ENCODE measurements around the gene ZNF394.
"Not testable (repeated sequence)": the region's sequence is repeated elsewhere in the genome, so short reads cannot be mapped to it uniquely, and the experiment has no call there.

The ZNF394 gene

DNA sequence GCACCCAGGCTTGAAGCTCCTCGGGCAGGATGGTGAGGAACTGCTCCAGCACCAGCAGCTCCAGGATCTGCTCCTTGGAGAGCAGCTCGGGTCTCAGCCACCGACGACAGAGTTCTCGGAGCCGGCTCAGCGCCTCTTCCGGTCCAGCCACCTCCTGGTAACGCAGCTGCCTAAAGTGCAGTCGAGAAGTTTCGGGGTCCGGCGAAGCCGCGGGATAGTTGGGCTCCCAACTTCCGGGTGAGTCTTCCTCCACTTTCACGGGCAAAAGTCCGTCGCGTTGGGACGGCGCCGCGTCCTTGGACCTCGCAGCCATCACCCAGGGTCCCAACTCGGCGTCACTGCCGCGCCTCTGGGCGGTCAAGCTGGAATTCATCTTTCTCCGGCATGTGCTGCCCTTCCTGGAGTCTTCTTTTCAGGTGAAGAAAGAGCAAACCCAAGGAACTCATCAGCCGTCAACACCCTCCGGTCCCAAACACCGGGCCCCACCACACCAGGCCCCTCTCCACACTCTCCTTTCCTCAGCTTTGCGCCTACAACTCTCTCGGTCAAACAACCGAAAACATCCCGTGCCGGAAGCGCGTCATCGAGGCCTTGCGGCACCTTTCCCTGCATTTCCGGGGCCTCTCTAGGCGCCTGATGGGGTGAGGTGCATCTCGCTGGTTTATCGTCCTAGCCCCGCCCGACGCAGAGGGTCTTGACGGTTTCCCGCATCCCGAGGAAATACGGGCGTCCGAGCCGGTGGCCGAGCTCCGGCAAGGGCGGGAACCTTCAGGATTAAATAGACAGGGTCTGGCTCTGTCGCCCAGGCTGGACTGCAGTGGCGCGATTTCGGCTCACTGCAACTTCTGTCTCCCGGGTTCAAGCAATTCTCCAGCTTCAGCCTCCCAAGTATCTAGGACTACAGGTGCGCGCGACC lies at the start of gene ZNF394:
TSS of gene ZNF394 (minus strand) at position 561 of the 916 bp plus-strand sequence. CDS start at position 373, 188 bp downstream.
- Histone ChIP-seq H3K27ac (ENCODE audit: low read depth, low read length) (peak within 1 kb of the TSS; percentile 89), H3K36me3 (ENCODE audit: insufficient read depth, low read length) (peaks cover 34% of the 10 kb centered on the region), H2AFZ (ENCODE audit: low read length, unreplicated experiment) (peak within 1 kb of the TSS; percentile 95), H3K4me1 (ENCODE audit: control insufficient read depth, insufficient read depth, low read length, unreplicated experiment) (peaks cover 13% of the 10 kb centered on the region), H3K79me2 (ENCODE audit: control insufficient read depth, insufficient read depth, low read length, unreplicated experiment) (peaks cover 46% of the 10 kb centered on the region), H3K4me3 (ENCODE audit: low read depth, low read length) (peak within 1 kb of the TSS; percentile 99), H3K27me3 (ENCODE audit: insufficient read depth, low read length) (no peaks in the 10 kb centered on the region)

DNA sequence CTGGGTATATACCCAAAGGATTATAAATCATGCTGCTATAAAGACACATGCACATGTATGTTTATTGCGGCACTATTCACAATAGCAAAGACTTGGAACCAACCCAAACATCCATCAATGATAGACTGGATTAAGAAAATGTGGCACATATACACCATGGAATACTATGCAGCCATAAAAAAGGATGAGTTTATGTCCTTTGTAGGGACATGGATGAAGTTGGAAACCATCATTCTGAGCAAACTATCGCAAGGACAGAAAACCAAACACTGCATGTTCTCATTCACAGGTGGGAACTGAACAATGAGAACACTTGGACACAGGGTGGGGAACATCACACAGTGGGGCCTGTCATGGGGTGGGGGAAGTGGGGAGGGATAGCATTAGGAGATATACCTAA lies 49.5 kb upstream of the ZNF394 start:
- not testable (repeated sequence) for H3K4me1 ChIP-seq (ENCODE audit: control insufficient read depth, insufficient read depth, low read length, unreplicated experiment); H3K27ac ChIP-seq (ENCODE audit: low read depth, low read length); H3K4me3 ChIP-seq (ENCODE audit: low read depth, low read length); H2AFZ ChIP-seq (ENCODE audit: low read length, unreplicated experiment); H3K27me3 ChIP-seq (ENCODE audit: insufficient read depth, low read length)
- Histone ChIP-seq H3K36me3 (ENCODE audit: insufficient read depth, low read length) (peaks cover 24% of the 10 kb centered on the region), H3K79me2 (ENCODE audit: control insufficient read depth, insufficient read depth, low read length, unreplicated experiment) (peaks cover 17% of the 10 kb centered on the region)

DNA sequence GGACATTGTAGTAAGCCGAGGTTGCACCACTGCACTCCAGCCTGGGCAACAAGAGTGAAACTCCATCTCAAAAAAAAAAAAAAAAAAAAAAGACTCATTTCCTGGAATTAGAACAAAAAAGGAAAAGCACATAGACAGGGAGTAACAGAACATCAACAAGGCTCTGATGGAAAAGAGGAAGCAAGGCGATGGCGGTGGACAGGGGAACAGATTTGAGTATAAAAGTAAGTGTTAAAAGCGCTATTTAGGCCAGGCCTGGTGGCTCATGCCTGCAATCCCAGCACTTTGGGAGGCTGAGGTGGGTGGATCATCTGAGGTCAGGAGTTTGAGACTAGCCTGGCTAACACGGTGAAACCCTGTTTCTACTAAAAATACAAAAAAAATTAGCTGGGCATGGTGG lies 45.2 kb upstream of the ZNF394 start:
- H3K4me3 ChIP-seq (ENCODE audit: low read depth, low read length); H3K79me2 ChIP-seq (ENCODE audit: control insufficient read depth, insufficient read depth, low read length, unreplicated experiment); H3K27ac ChIP-seq (ENCODE audit: low read depth, low read length); H3K4me1 ChIP-seq (ENCODE audit: control insufficient read depth, insufficient read depth, low read length, unreplicated experiment); H3K27me3 ChIP-seq (ENCODE audit: insufficient read depth, low read length); H2AFZ ChIP-seq (ENCODE audit: low read length, unreplicated experiment): not testable (repeated sequence)
- H3K36me3 ChIP-seq (ENCODE audit: insufficient read depth, low read length) = peaks cover 32% of the 10 kb centered on the region

DNA sequence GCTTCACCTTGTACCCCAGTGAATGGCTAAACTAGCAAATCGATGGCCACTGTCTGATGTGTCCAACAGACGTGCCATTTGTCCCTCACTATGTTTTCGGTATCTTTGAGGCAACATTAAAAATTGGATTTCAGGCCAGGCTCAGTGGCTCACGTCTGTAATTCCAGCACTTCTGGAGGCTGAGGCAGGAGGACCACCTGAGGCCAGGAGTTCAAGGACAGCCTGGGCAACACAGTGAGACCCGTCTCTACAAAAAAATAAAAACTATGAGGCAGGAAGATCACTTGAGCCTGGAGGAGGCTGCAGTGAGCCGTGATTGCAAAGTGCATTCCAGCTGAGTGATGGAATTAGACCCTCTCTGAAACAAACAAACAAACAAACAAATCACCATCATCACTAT lies 43.8 kb upstream of the ZNF394 start:
- H3K36me3 ChIP-seq (ENCODE audit: insufficient read depth, low read length) = peaks cover 28% of the 10 kb centered on the region
- H3K4me3 ChIP-seq (ENCODE audit: low read depth, low read length) = no peak overlapping the region
- no peaks in the 10 kb centered on the region for H3K79me2 ChIP-seq (ENCODE audit: control insufficient read depth, insufficient read depth, low read length, unreplicated experiment)
- no peak overlapping the region for H2AFZ ChIP-seq (ENCODE audit: low read length, unreplicated experiment)
- no peaks in the 10 kb centered on the region for H3K27me3 ChIP-seq (ENCODE audit: insufficient read depth, low read length)
- H3K4me1 ChIP-seq (ENCODE audit: control insufficient read depth, insufficient read depth, low read length, unreplicated experiment) = no peaks in the 10 kb centered on the region
- no peak overlapping the region for H3K27ac ChIP-seq (ENCODE audit: low read depth, low read length)

DNA sequence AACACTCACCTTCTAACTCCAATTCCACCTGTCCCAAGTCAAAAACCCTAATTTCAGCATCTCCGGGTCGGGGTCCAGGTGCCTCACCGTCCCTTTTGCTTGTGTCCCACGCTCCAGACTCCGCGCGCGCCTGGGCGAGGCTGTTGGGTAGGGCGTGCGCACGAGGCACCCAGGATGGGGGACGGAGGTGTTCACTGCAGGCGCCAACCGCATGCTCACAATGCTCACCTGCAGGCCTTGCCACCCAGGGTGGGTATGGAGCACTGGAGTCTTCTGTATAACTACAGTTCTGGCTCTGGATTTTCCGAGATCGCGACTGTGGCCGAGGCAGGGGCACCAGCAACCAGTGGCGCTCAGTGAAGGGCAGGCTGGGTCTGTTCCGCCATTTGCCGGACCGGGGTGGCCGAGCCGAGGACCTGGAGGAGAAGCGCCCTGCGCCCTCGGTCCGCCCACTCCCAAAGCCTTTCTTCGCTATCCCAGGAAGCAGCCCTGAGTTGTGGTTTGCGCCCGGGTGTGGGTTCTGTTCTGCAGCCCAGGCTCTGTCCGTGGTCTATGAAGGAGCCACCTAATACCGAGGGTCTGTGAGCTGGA lies 43.1 kb upstream of the ZNF394 start:
- H3K36me3 ChIP-seq (ENCODE audit: insufficient read depth, low read length) = peaks cover 24% of the 10 kb centered on the region

DNA sequence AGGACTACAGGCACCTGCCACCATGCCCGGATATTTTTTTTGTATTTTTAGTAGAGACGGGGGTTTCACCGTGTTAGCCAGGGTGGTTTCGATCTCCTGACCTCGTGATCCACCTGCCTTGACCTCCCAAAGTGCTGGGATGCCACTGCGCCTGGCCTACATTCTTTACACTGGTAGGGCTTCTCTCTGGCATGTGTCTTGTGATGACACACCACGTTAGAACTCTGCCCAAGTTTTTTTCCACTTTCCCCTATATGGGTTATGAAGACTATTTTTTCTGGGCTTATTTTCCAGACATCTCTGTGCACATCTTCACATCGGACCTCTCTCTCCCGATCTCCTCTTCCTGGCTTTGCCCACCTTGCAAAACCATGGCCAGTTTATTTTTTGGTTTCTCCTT lies 41.1 kb upstream of the ZNF394 start:
- Histone ChIP-seq H3K4me3 (ENCODE audit: low read depth, low read length) (no peak overlapping the region), H3K4me1 (ENCODE audit: control insufficient read depth, insufficient read depth, low read length, unreplicated experiment) (no peaks in the 10 kb centered on the region), H3K27ac (ENCODE audit: low read depth, low read length) (no peak overlapping the region), H3K27me3 (ENCODE audit: insufficient read depth, low read length) (no peaks in the 10 kb centered on the region), H2AFZ (ENCODE audit: low read length, unreplicated experiment) (no peak overlapping the region), H3K79me2 (ENCODE audit: control insufficient read depth, insufficient read depth, low read length, unreplicated experiment) (no peaks in the 10 kb centered on the region), H3K36me3 (ENCODE audit: insufficient read depth, low read length) (0 out of 2 replicates have a peak, but pooled peaks cover 9% of the 10 kb centered on the region)

More for the DNA sequence above, 43.1 kb upstream of the ZNF394 start:
- no peaks in the 10 kb centered on the region for H3K4me1 ChIP-seq (ENCODE audit: control insufficient read depth, insufficient read depth, low read length, unreplicated experiment)
- no peak overlapping the region for H3K4me3 ChIP-seq (ENCODE audit: low read depth, low read length)
- no peaks in the 10 kb centered on the region for H3K27me3 ChIP-seq (ENCODE audit: insufficient read depth, low read length)
- no peak overlapping the region for H2AFZ ChIP-seq (ENCODE audit: low read length, unreplicated experiment)
- H3K27ac ChIP-seq (ENCODE audit: low read depth, low read length) = no peak overlapping the region
- no peaks in the 10 kb centered on the region for H3K79me2 ChIP-seq (ENCODE audit: control insufficient read depth, insufficient read depth, low read length, unreplicated experiment)

DNA sequence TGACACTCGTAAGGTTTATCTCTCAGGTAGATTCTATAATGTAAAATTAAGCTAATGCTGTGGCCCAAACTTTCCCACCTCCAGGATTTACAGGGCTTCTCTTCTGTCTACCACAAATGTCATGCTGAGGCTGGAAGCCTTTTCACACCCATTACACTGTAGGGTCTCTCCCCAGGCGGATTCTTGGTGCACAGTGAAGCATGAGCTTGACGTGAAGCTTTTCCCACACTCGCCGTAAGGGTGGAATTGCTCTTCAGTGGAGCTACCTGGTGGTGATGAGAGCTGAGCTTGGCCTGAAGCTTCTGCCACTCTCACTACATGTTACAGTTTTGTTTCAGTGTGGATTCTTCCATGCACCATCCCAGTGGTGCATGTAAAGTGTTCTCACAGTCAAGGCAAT lies 40.5 kb upstream of the ZNF394 start:
- 0 out of 2 replicates have a peak, but pooled peaks cover 8% of the 10 kb centered on the region for H3K36me3 ChIP-seq (ENCODE audit: insufficient read depth, low read length)
- H3K4me1 ChIP-seq (ENCODE audit: control insufficient read depth, insufficient read depth, low read length, unreplicated experiment) = no peaks in the 10 kb centered on the region
- no peak overlapping the region for H3K4me3 ChIP-seq (ENCODE audit: low read depth, low read length)
- no peaks in the 10 kb centered on the region for H3K79me2 ChIP-seq (ENCODE audit: control insufficient read depth, insufficient read depth, low read length, unreplicated experiment)
- no peak overlapping the region for H3K27ac ChIP-seq (ENCODE audit: low read depth, low read length)
- H2AFZ ChIP-seq (ENCODE audit: low read length, unreplicated experiment) = no peak overlapping the region
- no peaks in the 10 kb centered on the region for H3K27me3 ChIP-seq (ENCODE audit: insufficient read depth, low read length)

DNA sequence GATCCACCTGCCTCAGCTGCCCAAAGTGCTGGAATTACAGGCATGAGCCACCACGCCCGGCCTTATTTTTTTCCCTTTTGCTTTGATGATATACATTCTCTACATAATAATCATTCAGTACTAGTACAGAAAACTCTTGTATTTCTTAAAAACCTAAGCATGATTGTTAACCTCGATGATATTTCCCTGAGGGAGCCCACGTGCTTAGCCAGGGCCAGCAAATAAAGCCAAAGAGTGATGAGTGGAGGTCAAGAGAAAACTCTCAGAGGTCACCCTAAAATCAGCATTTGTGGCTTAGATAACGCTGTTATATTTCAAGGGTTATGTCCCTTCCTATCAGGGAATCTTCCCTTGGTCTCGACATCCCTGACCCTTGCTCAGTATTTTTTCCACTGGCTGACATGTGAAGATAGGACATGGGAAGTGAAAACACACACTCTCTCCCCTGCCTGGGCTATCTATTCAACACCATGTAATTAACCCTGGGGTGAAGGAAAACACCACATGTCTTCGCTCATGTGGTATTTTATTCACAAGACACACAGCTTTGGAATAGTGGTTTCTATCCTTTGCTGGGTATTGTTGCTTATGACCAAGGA lies 39.2 kb upstream of the ZNF394 start:
- no peaks in the 10 kb centered on the region for H3K27me3 ChIP-seq (ENCODE audit: insufficient read depth, low read length)

DNA sequence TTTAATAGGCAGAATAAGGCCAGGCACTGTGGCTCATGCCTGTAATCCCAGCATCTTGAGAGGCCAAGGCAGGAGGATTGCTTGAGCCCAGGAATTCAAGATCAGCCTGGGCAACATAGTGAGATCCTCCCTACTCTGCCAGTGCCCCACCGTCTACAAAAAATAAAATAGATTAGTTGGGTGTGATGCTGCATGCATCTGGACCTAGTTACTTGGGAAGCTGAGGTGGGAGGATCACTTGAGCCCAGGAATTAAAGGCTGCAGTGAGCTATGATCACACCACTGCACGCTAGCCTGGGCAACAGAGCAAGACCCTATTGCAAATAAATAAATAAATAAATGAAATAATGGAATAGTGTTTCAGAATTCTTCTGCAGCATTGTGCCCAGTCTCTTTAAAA lies 35.6 kb upstream of the ZNF394 start:
- no peaks in the 10 kb centered on the region for H3K79me2 ChIP-seq (ENCODE audit: control insufficient read depth, insufficient read depth, low read length, unreplicated experiment)
- no peak overlapping the region for H3K27ac ChIP-seq (ENCODE audit: low read depth, low read length)
- no peak overlapping the region for H3K4me3 ChIP-seq (ENCODE audit: low read depth, low read length)
- no peaks in the 10 kb centered on the region for H3K27me3 ChIP-seq (ENCODE audit: insufficient read depth, low read length)
- H2AFZ ChIP-seq (ENCODE audit: low read length, unreplicated experiment) = no peak overlapping the region
- H3K4me1 ChIP-seq (ENCODE audit: control insufficient read depth, insufficient read depth, low read length, unreplicated experiment) = no peaks in the 10 kb centered on the region
- peaks cover 33% of the 10 kb centered on the region for H3K36me3 ChIP-seq (ENCODE audit: insufficient read depth, low read length)

More for the DNA sequence above, 39.2 kb upstream of the ZNF394 start:
- Histone ChIP-seq H3K4me1 (ENCODE audit: control insufficient read depth, insufficient read depth, low read length, unreplicated experiment) (no peaks in the 10 kb centered on the region), H3K27ac (ENCODE audit: low read depth, low read length) (no peak overlapping the region), H3K36me3 (ENCODE audit: insufficient read depth, low read length) (0 out of 2 replicates have a peak, but pooled peaks cover 8% of the 10 kb centered on the region), H2AFZ (ENCODE audit: low read length, unreplicated experiment) (no peak overlapping the region), H3K4me3 (ENCODE audit: low read depth, low read length) (no peak overlapping the region), H3K79me2 (ENCODE audit: control insufficient read depth, insufficient read depth, low read length, unreplicated experiment) (no peaks in the 10 kb centered on the region)

DNA sequence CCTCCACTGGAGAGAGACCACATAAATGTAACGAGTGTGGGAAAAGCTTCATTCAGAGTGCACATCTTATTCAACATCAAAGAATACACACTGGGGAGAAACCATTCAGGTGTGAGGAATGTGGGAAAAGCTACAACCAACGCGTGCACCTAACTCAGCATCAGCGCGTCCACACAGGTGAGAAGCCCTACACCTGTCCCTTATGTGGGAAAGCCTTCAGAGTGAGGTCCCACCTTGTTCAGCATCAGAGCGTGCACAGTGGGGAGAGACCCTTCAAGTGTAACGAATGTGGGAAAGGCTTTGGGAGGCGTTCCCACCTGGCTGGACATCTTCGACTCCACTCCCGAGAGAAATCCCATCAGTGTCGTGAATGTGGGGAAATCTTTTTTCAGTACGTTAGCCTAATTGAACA lies 31.3 kb upstream of the ZNF394 start:
- H3K27me3 ChIP-seq (ENCODE audit: insufficient read depth, low read length) = no peaks in the 10 kb centered on the region
- no peaks in the 10 kb centered on the region for H3K4me1 ChIP-seq (ENCODE audit: control insufficient read depth, insufficient read depth, low read length, unreplicated experiment)
- peaks cover 71% of the 10 kb centered on the region for H3K36me3 ChIP-seq (ENCODE audit: insufficient read depth, low read length)
- H3K79me2 ChIP-seq (ENCODE audit: control insufficient read depth, insufficient read depth, low read length, unreplicated experiment) = no peaks in the 10 kb centered on the region
- H3K27ac ChIP-seq (ENCODE audit: low read depth, low read length) = no peak overlapping the region
- no peak overlapping the region for H3K4me3 ChIP-seq (ENCODE audit: low read depth, low read length)
- no peak overlapping the region for H2AFZ ChIP-seq (ENCODE audit: low read length, unreplicated experiment)
